ENCODE data around the gene DZANK1.
"Not testable (repeated sequence)": the region's sequence is repeated elsewhere in the genome, so short reads cannot be mapped to it uniquely, and the experiment has no call there.

The DZANK1 gene

GRCh38 chr20:18390201-18390600 lies 76.6 kb downstream of the DZANK1 start:
- FAIRE-seq: no peak
- DNase-seq (ENCODE audit: extremely low spot score, insufficient read length, low read depth): no peak

DNA sequence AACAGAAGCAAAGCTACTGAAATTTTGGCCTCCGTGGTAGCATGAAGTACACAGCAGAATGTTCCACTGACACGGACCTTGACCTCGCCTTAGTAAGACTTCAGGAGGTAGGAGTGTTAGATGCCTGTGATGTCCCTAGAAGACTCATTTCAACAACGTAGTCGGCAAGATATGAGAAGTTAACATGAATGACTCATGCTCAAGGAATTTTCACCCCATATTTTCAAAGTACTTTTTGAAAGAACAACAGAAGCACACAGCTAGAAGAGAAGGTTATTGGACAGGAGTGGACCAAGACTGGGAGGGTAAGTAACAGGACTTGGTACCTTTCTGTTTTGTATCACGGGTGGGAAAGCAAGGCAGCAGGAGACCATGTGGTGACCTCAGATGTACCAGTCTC lies 78.0 kb downstream of the DZANK1 start:
- DNase-seq (ENCODE audit: extremely low spot score, insufficient read length, low read depth) (no peak), FAIRE-seq (no peak)

GRCh38 chr20:18380908-18381529 lies 85.8 kb downstream of the DZANK1 start:
- DNase-seq (ENCODE audit: extremely low spot score, insufficient read length, low read depth): no peak
- no peak for FAIRE-seq

GRCh38 chr20:18377896-18378481 lies 88.8 kb downstream of the DZANK1 start:
- DNase-seq (ENCODE audit: extremely low spot score, insufficient read length, low read depth): no peak
- no peak for FAIRE-seq

DNA sequence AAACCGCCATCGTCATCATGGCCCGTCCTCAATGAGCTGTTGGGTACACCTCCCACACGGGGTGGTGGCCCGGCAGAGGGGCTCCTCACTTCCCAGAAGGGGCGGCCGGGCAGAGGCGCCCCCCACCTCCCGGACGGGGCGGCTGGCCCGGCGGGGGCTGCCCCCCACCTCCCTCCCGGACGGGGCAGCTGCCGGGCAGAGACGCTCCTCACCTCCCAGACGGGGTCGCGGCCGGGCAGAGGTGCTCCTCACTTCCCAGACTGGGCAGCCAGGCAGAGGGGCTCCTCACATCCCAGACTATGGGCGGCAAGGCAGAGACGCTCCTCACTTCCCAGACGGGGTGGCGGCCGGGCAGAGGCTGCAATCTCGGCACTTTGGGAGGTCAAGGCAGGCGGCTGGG lies 91.3 kb downstream of the DZANK1 start:
- not testable (repeated sequence) for FAIRE-seq; DNase-seq (ENCODE audit: extremely low spot score, insufficient read length, low read depth)

GRCh38 chr20:18372296-18372695 lies 94.5 kb downstream of the DZANK1 start:
- DNase-seq (ENCODE audit: extremely low spot score, insufficient read length, low read depth) (no peak), FAIRE-seq (no peak)

GRCh38 chr20:18364768-18365167 lies 102.1 kb downstream of the DZANK1 start:
- FAIRE-seq: no peak
- DNase-seq (ENCODE audit: extremely low spot score, insufficient read length, low read depth): no peak

- DNase-seq (ENCODE audit: extremely low spot score, insufficient read length, low read depth): no peak
These were observed 103.1 kb downstream of the DZANK1 start for GRCh38 chr20:18363708-18364107.

GRCh38 chr20:18362916-18363315 lies 103.9 kb downstream of the DZANK1 start:
- DNase-seq (ENCODE audit: extremely low spot score, insufficient read length, low read depth) (no peak), FAIRE-seq (no peak)

More at GRCh38 chr20:18363708-18364107, 103.1 kb downstream of the DZANK1 start:
- no peak for FAIRE-seq

DNA sequence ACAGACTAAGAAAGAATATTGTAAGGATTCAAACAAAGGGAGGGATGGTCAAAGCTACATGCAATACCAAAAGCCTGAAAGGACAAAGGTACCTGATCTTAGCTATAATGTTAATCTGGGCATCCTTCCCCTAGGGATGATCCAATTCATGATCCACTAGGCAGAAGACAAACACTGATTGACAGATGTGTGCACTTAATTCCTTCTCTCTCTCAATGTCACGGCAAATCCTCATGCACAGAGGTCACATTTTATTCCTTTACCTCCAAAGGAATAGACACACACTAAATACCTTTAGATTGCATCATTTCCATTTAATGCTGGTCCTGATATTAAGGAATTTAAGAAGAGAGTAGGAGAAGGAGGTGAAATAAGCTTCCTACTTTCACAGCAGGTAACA lies 105.2 kb downstream of the DZANK1 start:
- no peak for DNase-seq (ENCODE audit: extremely low spot score, insufficient read length, low read depth)
- FAIRE-seq: no peak

DNA sequence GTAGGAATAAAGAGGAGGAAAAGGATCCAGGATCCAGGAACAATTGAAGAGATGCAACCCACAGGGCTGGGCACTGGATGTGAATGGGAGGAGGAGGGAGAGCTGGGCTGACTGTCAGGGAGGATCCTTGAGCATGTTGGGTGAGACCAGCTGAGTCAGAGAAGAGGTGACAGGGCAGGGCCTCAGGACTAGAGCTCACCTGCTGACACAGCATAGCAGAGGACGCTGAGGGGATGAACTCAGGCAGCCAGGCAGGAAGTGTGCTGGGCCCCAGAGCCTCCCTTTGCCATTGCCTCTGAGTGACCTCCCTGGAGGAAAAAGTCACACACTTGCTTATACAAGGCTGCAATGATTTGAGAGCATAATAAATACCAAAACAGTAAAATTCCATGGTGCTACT lies 106.2 kb downstream of the DZANK1 start:
- FAIRE-seq (no peak), DNase-seq (ENCODE audit: extremely low spot score, insufficient read length, low read depth) (no peak)

GRCh38 chr20:18359854-18360253 lies 107.0 kb downstream of the DZANK1 start:
- DNase-seq (ENCODE audit: extremely low spot score, insufficient read length, low read depth) (no peak), FAIRE-seq (no peak)

DNA sequence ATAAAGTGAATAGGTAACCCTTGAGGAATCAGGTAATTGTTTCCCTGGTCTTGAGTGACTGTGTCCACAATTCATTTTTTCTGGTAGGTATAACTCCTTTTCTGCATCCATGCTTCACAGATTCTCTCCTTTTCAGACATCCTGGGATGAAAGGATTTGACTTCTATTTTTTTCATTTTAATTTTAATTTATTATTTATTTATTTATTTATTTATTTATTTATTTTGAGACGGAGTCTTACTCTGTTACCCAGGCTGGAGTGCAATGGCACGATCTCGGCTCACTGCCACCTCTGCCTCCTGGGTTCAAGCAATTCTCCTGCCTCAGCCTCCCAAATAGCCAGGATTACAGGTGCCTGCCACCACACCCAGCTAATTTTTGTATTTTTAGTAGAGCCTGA lies 117.1 kb downstream of the DZANK1 start:
- FAIRE-seq; DNase-seq (ENCODE audit: extremely low spot score, insufficient read length, low read depth): not testable (repeated sequence)
